ENCODE results near the gene ZNF410.

DNA sequence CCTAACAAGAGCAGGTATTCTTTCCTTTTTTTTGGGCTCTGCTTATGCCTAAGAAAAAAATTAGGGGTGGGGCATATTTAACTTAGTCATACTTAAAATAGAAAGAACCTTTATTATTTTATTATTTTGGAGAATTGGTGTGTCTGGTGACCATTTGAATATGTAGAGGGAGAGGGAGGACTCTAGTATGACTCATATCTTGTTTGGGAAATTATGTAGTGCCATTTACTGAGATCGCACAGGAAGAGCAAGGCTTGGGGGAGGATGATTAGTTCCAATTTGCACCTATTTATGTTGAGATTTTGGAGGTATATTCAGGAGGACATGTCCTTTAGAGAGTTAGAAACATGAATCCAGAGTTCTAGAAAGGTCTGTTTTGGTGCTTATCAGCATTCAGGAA is 9.9 kb downstream of the ZNF410 start:
- TF ChIP-seq, protein P1, sequence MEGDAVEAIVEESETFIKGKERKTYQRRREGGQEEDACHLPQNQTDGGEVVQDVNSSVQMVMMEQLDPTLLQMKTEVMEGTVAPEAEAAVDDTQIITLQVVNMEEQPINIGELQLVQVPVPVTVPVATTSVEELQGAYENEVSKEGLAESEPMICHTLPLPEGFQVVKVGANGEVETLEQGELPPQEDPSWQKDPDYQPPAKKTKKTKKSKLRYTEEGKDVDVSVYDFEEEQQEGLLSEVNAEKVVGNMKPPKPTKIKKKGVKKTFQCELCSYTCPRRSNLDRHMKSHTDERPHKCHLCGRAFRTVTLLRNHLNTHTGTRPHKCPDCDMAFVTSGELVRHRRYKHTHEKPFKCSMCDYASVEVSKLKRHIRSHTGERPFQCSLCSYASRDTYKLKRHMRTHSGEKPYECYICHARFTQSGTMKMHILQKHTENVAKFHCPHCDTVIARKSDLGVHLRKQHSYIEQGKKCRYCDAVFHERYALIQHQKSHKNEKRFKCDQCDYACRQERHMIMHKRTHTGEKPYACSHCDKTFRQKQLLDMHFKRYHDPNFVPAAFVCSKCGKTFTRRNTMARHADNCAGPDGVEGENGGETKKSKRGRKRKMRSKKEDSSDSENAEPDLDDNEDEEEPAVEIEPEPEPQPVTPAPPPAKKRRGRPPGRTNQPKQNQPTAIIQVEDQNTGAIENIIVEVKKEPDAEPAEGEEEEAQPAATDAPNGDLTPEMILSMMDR (IDR thresholded peaks at IDR 0.05) = no peak
- TF ChIP-seq POLR2A (IDR thresholded peaks at IDR 0.05) = no peak
